Measurements from ENCODE around the gene ITPKC. TPM values are rescaled to one million over a fixed set of nuclear protein-coding genes. Genes with fewer than 3 reads are reported as not detected.

Gene ITPKC
- total and polyA plus RNA-seq, 9 of the 15 experiments (the other 6 are each of a cell fraction or from before 2014, with no cell fraction given): 0.08 to 9.3 (median 5.8) TPM

GRCh38 chr19:40750058-40750873, 33.4 kb downstream of the ITPKC start, which contains the start of gene ACTMAP (continued):
- TF ChIP-seq MTF1 (CRISPR knock-in tag; IDR thresholded peaks at IDR 0.05; ENCODE audit: borderline replicate concordance): no peak
- peak; percentile 41; the same call in 1 of the 2 replicates for TF ChIP-seq ZNF239 (CRISPR knock-in tag; IDR thresholded peaks at IDR 0.05)
- no peak for TF ChIP-seq ILK (tag; IDR thresholded peaks at IDR 0.05; ENCODE audit: borderline replicate concordance, low read depth)
- no peak for TF ChIP-seq E4F1 (CRISPR knock-in tag; IDR thresholded peaks at IDR 0.05; ENCODE audit: borderline replicate concordance)
- no peak for TF ChIP-seq ZBTB9 (CRISPR knock-in tag; IDR thresholded peaks at IDR 0.05)
- TF ChIP-seq ZNF407 (IDR thresholded peaks at IDR 0.05; ENCODE audit: low read depth): no peak
- TF ChIP-seq NFATC3 (IDR thresholded peaks at IDR 0.05): peak; percentile 82
- no peak for TF ChIP-seq ERF (CRISPR knock-in tag; IDR thresholded peaks at IDR 0.05)
- TF ChIP-seq GTF2B (IDR thresholded peaks at IDR 0.05; ENCODE audit: extremely low read depth, insufficient read length): no peak
- no peak; the same call in 1 of the 2 replicates for TF ChIP-seq TCFL5 (CRISPR knock-in tag; conservative IDR thresholded peaks at IDR 0.05)
- 0 out of 4 replicates have a peak, but pooled peaks of 1 of the 2 experiments have one; percentile 7 for TF ChIP-seq RAD21 (CRISPR knock-in tag; conservative IDR thresholded peaks at IDR 0.05 in 1 of 2, IDR thresholded peaks at IDR 0.05 in 1 of 2)
- no peak for TF ChIP-seq NFE2L1 (tag; IDR thresholded peaks at IDR 0.05; ENCODE audit: borderline replicate concordance, low read depth)
- peak; percentile 66 to 79 for TF ChIP-seq ARNT (IDR thresholded peaks at IDR 0.05)
